Metanephros (tissue), 1 donor: Measurements from ENCODE around the gene OR8K3. TPM values are rescaled to one million over a fixed set of nuclear protein-coding genes. Genes with fewer than 3 reads are reported as not detected.

Experiments used
- total RNA-seq: library from RNA; depleted of rRNA; stranded (reverse); fragments of >200 nt; gene quantifications from one replicate; pipeline ENCODE4 v1.2.3, GENCODE V29; 2014

Gene OR8K3
- not detected for total RNA-seq

DNA sequence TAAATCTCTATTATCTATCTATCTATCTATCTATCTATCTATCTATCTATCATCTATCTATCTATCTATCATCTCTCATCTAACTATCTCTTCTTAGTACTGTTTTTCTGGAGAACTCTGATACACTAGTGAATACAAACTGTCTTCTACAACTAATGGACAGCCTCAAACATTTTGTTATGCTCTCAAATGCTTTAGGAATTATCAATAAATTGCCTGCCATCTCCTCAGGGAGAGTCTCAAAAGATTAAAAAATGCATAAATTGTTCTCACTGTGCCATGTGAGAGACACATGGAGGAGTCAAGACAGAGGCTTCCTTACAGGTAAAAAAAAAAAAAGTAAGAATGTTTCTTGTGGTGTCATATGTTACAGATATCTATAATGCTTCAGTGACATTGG is at the start of gene OR8K3:
Gene OR8K3, plus strand, starts transcription at position 301 of the 400 bp plus-strand sequence. CDS start 3,163 bp downstream, outside the sequence.

GRCh38 chr11:56273854-56274253 is 41.1 kb upstream of the OR8K3 start, which contains the start of gene OR5T1:
TSS of gene OR5T1 (plus strand) at chr11:56274154. CDS start at chr11:56275639, 1,485 bp downstream.

DNA sequence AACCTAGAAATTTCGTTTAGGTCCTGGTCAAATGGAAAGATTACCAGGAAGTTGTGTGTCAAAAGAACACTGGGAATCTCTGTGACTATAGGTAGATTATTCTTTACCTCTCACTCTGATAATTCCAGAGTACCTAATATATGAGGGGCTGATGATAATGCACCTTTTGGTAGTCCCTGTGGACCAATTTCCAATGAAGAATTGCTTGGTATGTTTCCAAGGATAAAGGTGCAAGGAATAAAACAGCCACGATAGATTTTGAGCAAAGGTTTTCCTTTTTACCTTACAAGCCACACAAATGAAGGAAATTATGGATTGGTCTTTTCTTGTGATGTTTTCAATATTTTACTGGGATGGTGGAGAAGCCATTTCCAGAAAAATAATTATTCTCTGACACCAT is 22.8 kb upstream of the OR8K3 start, which contains the start of gene OR8H1:
Gene OR8H1, minus strand, starts transcription at position 101 of the 400 bp plus-strand sequence. CDS start 1,192 bp downstream, outside the sequence.

GRCh38 chr11:56345739-56346138 is 30.8 kb downstream of the OR8K3 start, which contains the start of gene OR8K1:
TSS of gene OR8K1 (plus strand) at chr11:56346039. CDS start at chr11:56346039, 0 bp downstream.

GRCh38 chr11:56353991-56354390 is 39.0 kb downstream of the OR8K3 start, which contains the start of gene OR8J1:
TSS of gene OR8J1 (plus strand) at chr11:56354291. CDS start at chr11:56360247, 5,956 bp downstream.

Other genes starting within 250 kb of the OR8K3 start
- not detected for gene OR8I2, start 221.8 kb upstream of the OR8K3 start, total RNA-seq
- not detected for gene OR8H2, start 211.5 kb upstream of the OR8K3 start, total RNA-seq
- not detected for gene OR8H3, start 192.8 kb upstream of the OR8K3 start, total RNA-seq
- not detected for gene OR8J3, start 174.9 kb upstream of the OR8K3 start, total RNA-seq
- gene OR8K5, start 154.8 kb upstream of the OR8K3 start, total RNA-seq: not detected
- not detected for gene OR5J2, start 138.5 kb upstream of the OR8K3 start, total RNA-seq
- not detected for gene OR5T2, start 80.9 kb upstream of the OR8K3 start, total RNA-seq
- not detected for gene OR5T3, start 62.9 kb upstream of the OR8K3 start, total RNA-seq
- not detected for gene OR5T1, start 41.0 kb upstream of the OR8K3 start, total RNA-seq
- gene OR8H1, start 22.9 kb upstream of the OR8K3 start, total RNA-seq: not detected
- not detected for gene OR8K1, start 30.9 kb downstream of the OR8K3 start, total RNA-seq
- not detected for gene OR8J1, start 39.1 kb downstream of the OR8K3 start, total RNA-seq
- gene OR8U1, start 60.5 kb downstream of the OR8K3 start, total RNA-seq: not detected
- gene OR5AL1, start 97.6 kb downstream of the OR8K3 start, total RNA-seq: not detected
- gene OR5M3, start 158.2 kb downstream of the OR8K3 start, total RNA-seq: not detected
- not detected for gene OR5M8, start 176.2 kb downstream of the OR8K3 start, total RNA-seq
- not detected for gene OR5M11, start 228.1 kb downstream of the OR8K3 start, total RNA-seq